Central memory CD8-positive, alpha-beta T cell (primary cell): ENCODE results near the gene DLG4.
A peak's percentile ranks its signal among the peaks of the same experiment; 100 is the strongest.

Source experiments
- ATAC-seq: fragments of 150-1000 bp; cut with Tn5 transposase; replicated peaks from 2 replicates; pipeline ENCODE4 v1.10.0; 2022; ENCODE audit warnings: mild to moderate bottlenecking, moderate FRiP score, moderate number of reproducible peaks; ENCODE audit not compliant: poor library complexity, severe bottlenecking; ENCODE audit errors: extremely low read depth
- DNase-seq, 2 donors: peaks; one replicate each; pipeline ENCODE4 v3.0.0; 2021; ENCODE audit warnings: low spot score in 2 of 2
- H3K27ac Mint-ChIP-seq: one replicate; pipeline ENCODE4 v1.8.0; 2022; ENCODE audit warnings: low read depth, mild to moderate bottlenecking, moderate library complexity, mixed read lengths
- H3K27me3 Mint-ChIP-seq: one replicate; pipeline ENCODE4 v1.8.0; 2022; ENCODE audit warnings: mixed read lengths
- H3K36me3 Mint-ChIP-seq: one replicate; pipeline ENCODE4 v1.8.0; 2022; ENCODE audit warnings: mild to moderate bottlenecking, moderate library complexity, mixed read lengths; ENCODE audit not compliant: insufficient read depth
- H3K4me1 Mint-ChIP-seq: one replicate; pipeline ENCODE4 v1.8.0; 2022; ENCODE audit warnings: mixed read lengths
- H3K4me3 Mint-ChIP-seq: one replicate; pipeline ENCODE4 v1.8.0; 2022; ENCODE audit warnings: mild to moderate bottlenecking, moderate library complexity, mixed read lengths
- H3K9me3 Mint-ChIP-seq: one replicate; pipeline ENCODE4 v1.8.0; 2022; ENCODE audit warnings: mixed read lengths

DLG4 gene

DNA sequence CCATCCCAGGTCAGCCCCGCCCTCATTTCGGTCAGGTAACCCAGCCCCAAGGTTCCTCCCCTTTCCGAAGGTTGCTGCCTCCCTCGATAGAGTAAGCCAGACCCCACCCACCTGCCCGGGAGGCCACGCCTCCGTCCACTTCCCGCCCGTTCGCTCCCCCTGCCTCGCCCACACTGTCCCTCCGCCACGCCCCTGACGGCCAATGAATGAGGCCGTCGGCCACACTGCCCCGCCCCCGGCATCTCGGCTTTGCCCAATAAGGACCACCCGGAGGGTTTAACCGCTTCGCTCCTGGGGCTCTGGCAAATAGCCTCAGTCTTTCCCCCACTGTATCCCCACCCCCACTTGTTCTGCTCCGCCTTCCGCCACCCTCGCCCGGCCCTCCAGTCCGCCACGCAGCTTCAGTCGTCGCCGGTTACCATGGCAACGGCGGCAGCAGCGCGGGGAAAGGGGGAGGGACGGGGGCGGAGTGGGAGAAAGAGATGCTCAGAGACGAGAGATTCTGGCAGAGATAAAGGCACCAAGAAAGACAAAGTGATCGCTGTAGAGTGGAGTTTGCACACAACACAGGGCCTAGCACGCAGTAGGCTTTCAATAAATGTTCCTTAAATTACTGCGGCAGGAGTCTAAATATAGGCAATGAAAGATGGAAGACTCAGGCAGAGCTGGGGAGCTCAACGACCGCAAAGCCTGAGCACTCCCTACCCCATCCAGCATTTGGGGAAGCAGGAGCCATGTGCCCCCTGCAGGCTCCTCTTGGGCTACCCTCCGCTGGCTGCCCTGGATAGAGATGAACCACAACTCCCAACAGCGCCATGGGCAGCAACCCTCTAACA is 5.1 kb downstream of the DLG4 start:
- ATAC-seq (peak; percentile 77), DNase-seq (peak; percentile 97 to 98)
- Mint-ChIP-seq H3K27me3 (peaks cover 42% of the 10 kb centered on the region), H3K9me3 (no peaks in the 10 kb centered on the region), H3K27ac (peak overlapping the region; percentile 98), H3K4me3 (peak overlapping the region; percentile 86), H3K36me3 (peaks cover 20% of the 10 kb centered on the region), H3K4me1 (peaks cover 43% of the 10 kb centered on the region)

DNA sequence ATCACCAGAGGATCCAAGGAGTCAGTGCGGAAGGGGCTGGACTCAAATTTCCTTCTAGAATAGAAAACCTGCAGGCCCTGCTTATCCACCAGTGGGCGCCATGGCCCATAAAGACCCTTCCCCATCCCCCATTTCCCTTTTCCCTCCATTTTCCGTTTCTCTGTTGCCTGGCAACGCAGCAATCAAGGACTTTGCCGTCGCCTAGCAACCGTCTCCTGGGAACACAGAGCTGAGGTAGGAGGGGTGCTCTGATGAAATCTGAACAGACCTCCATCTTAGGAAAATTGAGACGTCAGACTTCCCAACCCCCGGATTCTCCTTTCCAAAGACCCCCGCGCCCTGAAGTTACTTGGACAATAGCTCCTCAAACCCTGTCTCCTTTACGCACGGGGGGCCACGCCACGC is 5.7 kb downstream of the DLG4 start:
- H3K27me3 Mint-ChIP-seq = peaks cover 45% of the 10 kb centered on the region
- ATAC-seq = peak; percentile 4
- DNase-seq = no peak
- H3K27ac Mint-ChIP-seq = peak overlapping the region; percentile 98
- H3K4me3 Mint-ChIP-seq = peak overlapping the region; percentile 86
- H3K9me3 Mint-ChIP-seq = no peaks in the 10 kb centered on the region
- peaks cover 20% of the 10 kb centered on the region for H3K36me3 Mint-ChIP-seq
- H3K4me1 Mint-ChIP-seq = peaks cover 37% of the 10 kb centered on the region

DNA sequence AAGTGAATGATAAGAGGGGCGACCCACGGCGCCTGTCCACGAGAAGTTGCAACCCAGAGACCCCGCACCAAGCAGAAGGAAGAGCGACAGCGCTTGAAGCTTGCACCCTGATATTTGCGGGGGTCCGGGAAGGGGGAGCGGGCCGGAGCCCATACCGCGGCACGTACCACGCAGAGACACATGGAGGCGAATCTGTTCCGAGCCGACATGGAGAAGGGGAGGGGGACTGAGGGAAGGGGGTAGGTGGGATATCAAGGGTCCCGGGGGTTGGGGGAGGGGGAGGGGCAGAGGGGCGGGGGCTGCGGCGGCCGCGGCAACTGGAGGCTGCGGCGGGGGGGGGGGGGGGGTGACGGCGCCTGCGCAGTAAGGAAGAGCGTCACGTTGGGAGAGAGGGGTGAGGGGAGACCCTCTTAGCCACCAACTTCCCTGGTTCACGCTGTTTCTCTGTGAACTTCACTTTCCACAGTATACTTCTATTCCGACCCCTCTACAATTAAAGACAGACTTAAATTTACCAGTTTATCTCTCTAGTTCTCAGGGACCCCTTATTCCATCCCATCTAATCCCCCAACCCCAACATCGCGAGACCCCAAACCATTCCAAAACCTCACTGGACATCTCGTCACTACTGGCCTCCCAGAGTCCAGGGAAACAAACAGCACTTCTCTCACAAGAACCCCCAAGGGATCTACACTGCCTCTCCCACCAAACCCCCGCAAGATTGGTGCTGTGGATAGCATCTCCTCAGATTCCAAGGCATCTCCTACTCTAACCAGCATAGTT is 8.0 kb downstream of the DLG4 start:
- H3K36me3 Mint-ChIP-seq = peaks cover 18% of the 10 kb centered on the region
- H3K27me3 Mint-ChIP-seq = peaks cover 53% of the 10 kb centered on the region
- DNase-seq (no peak), ATAC-seq (no peak)
- H3K4me1 Mint-ChIP-seq = peaks cover 32% of the 10 kb centered on the region
- H3K9me3 Mint-ChIP-seq = no peaks in the 10 kb centered on the region
- no peak overlapping the region for H3K4me3 Mint-ChIP-seq
- H3K27ac Mint-ChIP-seq = no peak overlapping the region

DNA sequence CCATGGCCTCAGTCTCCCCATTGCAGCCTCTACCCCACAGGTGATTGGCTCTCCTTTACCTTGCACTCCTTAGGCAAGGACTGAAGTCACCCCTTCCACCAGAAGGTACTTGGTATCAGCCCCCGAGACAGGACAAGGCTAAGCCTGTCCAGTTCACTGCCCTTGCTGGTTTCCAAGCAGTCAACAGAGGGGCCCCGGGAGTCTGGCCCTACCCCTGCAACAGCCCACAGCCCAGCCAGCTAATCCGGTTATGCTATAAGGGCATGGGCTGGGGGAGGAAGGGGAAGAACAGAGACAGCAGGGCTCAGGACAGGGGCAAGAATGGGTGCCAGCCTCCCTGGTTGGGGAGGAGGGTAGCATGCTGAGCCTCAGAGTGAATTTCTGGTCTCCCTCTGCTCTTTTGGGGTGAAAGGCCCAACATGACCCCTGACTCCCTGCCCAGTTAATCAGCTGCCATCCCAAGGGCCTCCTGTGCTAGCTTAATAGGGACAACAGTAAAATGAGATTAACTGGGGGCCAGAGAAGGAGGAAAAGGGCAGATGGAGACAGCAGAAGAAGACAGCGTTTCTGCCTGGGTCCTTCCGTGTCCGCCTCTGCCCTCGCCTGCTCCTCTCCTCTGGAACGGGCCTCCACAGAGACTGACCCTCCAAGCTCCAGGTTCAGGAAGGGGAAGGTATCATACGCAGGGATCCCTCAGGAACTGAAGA is 10.7 kb downstream of the DLG4 start:
- Mint-ChIP-seq H3K27me3 (peaks cover 50% of the 10 kb centered on the region), H3K4me1 (peaks cover 34% of the 10 kb centered on the region), H3K4me3 (no peak overlapping the region), H3K9me3 (no peaks in the 10 kb centered on the region), H3K36me3 (peaks cover 17% of the 10 kb centered on the region), H3K27ac (peak overlapping the region; percentile 54)
- ATAC-seq (no peak), DNase-seq (no peak)

DNA sequence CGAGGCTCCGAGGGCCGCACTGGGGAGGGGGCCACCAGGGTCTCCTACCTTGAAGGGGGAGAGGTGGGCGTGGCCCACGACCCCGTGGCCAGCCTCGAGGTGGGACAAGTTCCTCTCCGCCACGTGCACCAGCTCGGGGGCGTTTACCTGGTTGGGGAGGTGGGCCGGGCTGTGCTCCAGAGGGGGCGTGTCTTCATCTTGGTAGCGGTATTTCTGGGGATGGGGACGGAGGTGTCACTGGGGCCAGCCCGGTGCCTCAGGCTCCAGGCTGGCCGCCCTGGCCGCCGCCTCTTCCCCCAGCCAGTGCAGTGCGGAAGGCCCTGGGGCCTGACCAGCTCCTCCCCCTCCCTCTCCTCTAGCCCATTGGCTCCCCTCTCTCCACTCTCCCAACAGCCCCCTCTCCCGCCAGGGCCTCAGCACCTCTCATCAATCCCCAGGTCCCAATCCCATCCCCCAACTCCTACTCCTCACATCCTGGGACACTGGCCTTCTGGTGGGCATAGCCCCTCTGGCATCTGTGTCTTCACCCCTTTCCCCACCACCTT is 11.5 kb downstream of the DLG4 start:
- Mint-ChIP-seq H3K9me3 (no peaks in the 10 kb centered on the region), H3K27ac (peak overlapping the region; percentile 54), H3K4me3 (no peak overlapping the region), H3K27me3 (peaks cover 43% of the 10 kb centered on the region), H3K36me3 (peaks cover 14% of the 10 kb centered on the region), H3K4me1 (peaks cover 29% of the 10 kb centered on the region)
- no peak for DNase-seq
- no peak for ATAC-seq

DNA sequence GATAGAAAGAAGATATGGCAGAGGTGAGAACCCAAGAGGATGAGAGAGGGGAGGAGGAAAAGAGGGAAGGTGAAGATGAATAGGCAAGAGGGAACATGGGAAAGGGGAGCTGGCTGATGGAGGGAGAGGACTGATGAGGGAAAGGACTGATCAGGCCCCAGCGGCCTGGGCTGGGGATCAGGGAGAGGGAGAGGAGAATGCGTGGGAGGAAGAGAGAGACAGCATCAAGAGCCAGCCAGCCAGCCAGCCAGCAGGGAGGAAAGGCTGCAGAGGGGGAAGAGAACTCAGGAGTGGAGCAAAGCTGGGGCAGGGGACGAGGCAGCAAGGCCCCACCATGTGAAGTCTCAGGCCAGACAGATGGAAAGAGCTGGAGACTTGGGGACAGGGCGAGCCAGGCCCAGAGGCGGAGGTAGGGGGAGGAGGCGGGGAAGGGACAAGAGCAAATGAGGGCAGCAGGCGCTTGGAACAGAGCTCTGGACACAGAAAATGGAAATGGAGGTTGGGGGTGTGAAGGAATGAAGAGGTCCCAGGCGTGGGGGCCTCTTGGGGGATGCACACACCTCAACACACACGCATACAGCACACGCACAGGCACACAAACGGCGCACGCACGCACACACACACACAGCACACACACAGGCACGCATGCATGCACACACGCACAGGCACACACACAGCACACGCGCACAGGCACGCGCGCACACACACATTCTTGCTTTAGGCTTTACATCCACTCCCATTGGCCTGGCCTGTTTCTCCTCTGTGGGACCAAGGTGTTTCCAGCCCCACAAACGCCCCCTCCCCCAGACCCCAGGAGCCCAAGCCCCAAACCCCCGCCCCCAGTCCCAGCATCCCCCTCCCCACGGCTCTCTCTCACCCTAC is 12.3 kb downstream of the DLG4 start:
- H3K27me3 Mint-ChIP-seq = peaks cover 39% of the 10 kb centered on the region
- no peak overlapping the region for H3K4me3 Mint-ChIP-seq
- no peaks in the 10 kb centered on the region for H3K9me3 Mint-ChIP-seq
- peaks cover 16% of the 10 kb centered on the region for H3K36me3 Mint-ChIP-seq
- DNase-seq (no peak), ATAC-seq (no peak)
- H3K4me1 Mint-ChIP-seq = peaks cover 29% of the 10 kb centered on the region
- peak overlapping the region; percentile 94 for H3K27ac Mint-ChIP-seq

DNA sequence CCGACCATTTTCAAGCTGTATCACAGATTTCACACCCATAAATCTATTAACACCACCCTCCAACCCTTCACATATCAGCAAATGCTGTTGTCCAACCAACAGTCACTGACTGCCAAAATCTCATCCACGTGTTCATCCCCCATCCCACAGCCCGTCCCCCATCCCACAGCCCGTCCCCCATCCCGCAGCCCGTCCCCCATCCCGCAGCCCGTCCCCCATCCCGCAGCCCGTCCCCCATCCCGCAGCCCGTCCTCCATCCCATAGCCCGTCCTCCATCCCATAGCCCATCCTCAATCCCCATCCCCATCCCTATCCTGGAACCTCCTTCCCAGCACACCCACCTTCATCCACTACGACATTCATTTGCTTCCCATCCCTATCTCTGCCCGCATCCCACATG is 14.1 kb downstream of the DLG4 start:
- ATAC-seq = no peak
- Mint-ChIP-seq H3K36me3 (peaks cover 14% of the 10 kb centered on the region), H3K27me3 (peaks cover 21% of the 10 kb centered on the region), H3K27ac (peak overlapping the region; percentile 94), H3K4me1 (peaks cover 29% of the 10 kb centered on the region), H3K9me3 (no peaks in the 10 kb centered on the region), H3K4me3 (peak overlapping the region; percentile 77)
- no peak for DNase-seq

DNA sequence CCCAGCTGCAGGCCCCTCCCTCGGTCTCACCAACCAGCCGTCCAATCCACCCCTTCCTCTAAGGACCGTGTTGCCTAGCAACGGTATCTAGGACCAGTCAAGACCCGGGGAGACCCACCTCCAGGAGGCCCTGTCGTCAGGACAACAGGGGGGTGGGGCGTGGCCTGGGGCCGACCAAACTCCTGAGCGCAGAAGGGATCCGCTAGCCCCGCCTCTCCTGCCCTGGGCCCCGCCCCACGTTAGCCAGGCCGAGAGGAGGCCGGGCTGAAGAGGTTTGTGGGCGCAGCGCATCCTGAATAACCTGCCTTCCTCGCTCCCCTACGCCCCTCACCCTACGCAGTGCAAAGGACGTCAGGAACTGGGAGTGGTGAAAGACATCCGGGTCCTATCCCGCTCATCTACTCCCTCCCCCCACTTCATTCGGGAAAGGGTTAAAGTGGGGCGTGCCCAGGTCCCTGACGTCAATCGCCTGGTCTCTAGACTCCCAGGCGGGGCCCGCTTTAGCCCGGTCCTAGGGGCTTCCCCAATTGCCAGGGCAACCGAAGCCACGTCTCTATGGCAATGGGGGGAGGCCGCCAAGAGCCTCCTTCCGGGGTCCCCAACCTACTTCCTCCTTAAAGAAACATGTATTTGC is 14.7 kb downstream of the DLG4 start:
- Mint-ChIP-seq H3K9me3 (no peaks in the 10 kb centered on the region), H3K27me3 (peaks cover 15% of the 10 kb centered on the region), H3K4me3 (peak overlapping the region; percentile 77), H3K36me3 (peaks cover 14% of the 10 kb centered on the region), H3K27ac (peak overlapping the region; percentile 94), H3K4me1 (peaks cover 29% of the 10 kb centered on the region)
- DNase-seq (peak; percentile 93 to 99), ATAC-seq (peak; percentile 85)

DNA sequence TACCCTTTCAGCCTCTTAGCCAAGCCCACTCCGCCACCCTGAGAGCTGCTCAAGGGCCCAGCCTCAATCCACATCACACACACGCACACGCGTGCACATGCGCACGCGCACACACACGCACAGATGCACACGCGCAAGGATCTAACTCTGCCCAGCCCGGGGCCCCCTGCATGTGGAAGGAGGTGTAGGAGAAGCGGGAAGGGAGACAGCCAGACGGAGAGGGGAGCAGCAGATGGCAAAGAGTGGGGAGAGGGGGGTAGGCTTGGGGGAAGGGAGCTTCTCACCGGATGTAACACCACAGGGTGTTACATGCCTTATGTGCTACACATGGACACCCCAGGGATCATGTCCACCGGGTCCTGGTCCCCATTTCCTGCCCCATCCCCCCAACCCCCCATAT is 15.3 kb downstream of the DLG4 start:
- Mint-ChIP-seq H3K4me3 (peak overlapping the region; percentile 77), H3K27me3 (peaks cover 10% of the 10 kb centered on the region), H3K9me3 (no peaks in the 10 kb centered on the region), H3K27ac (peak overlapping the region; percentile 94), H3K36me3 (peaks cover 14% of the 10 kb centered on the region), H3K4me1 (peaks cover 29% of the 10 kb centered on the region)
- ATAC-seq = peak; percentile 27
- no peak for DNase-seq

DNA sequence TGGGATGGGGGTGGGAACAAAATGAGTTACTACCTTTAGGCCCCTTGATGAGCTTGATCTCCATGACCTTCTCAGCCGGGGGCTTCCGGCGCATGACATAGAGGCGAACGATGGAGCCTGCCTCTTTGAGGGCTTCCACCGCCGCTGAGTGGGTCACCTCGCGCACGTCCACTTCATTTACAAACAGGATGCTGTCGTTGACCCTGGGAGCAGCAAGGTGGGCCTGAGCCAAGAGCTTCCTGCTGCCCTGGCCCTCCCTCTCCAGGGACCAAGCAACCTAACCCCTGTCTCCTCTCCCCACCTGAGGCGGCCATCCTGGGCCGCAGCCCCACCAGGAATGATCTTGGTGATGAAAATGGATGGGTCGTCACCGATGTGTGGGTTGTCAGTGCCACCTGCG is 16.2 kb downstream of the DLG4 start:
- H3K4me1 Mint-ChIP-seq = peaks cover 29% of the 10 kb centered on the region
- no peak for DNase-seq
- H3K27ac Mint-ChIP-seq = peak overlapping the region; percentile 94
- ATAC-seq = no peak
- H3K36me3 Mint-ChIP-seq = peaks cover 14% of the 10 kb centered on the region
- H3K4me3 Mint-ChIP-seq = peak overlapping the region; percentile 77
- peaks cover 3% of the 10 kb centered on the region for H3K27me3 Mint-ChIP-seq
- no peaks in the 10 kb centered on the region for H3K9me3 Mint-ChIP-seq

DNA sequence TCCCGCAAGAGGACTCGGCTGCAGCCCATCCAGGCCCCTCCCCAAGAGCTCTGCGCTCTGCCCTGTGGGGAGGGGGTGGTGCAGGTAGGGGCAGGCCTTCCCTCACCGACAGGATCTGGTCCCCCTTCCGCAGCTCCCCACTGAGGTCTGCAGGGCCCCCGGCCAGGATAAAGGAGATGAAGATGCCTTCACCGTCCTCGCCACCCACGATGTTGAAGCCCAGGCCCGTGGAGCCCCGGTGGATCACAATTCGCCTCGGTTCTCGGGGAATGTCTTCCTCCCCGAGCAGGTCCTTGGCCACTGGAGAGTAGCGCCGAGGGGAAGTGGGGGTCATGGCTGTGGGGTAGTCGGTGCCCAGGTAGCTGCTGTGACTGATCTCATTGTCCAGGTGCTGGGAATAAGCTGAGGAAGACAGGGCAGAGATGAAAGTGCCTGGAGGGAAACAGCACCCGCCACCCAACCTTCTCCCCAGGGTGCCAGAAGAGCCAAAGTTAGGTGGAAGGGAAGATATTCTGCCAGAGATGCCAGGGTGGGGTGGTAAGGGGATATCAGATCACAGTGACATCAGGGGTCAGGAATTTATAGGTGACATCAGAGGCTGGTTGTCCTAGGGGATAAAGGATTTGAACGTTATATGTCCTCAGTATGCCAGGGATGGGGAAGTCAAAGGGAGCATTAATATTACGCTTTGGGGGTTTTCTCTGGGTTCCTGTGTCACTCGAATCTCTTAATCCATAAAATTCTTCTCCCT is 22.8 kb downstream of the DLG4 start:
- Mint-ChIP-seq H3K4me3 (no peak overlapping the region), H3K4me1 (no peaks in the 10 kb centered on the region), H3K27ac (no peak overlapping the region), H3K9me3 (no peaks in the 10 kb centered on the region), H3K36me3 (peaks cover 5% of the 10 kb centered on the region), H3K27me3 (no peaks in the 10 kb centered on the region)
- DNase-seq (no peak), ATAC-seq (no peak)
